HEK293 (cell line): ENCODE data around the gene CDRT15L2.
"Not testable (repeated sequence)": the region's sequence is repeated elsewhere in the genome, so short reads cannot be mapped to it uniquely, and the experiment has no call there.

Experiments
- BCL11B ChIP-seq: fragments of 450-650 bp; formaldehyde crosslinking; IDR thresholded peaks from 2 replicates; pipeline ENCODE4 v1.5.1; 2016; ENCODE audit warnings: low read depth, missing biosample characterization, missing genetic modification characterization
- CTCF ChIP-seq: fragments of 450-650 bp; formaldehyde crosslinking; IDR thresholded peaks from 2 replicates; pipeline ENCODE4 v1.5.1; 2016; ENCODE audit warnings: missing biosample characterization, missing genetic modification characterization
- HOXA7 ChIP-seq: sonication (generic); formaldehyde crosslinking; IDR thresholded peaks from 2 replicates; pipeline ENCODE4 v1.8.1; 2022; ENCODE audit warnings: missing genetic modification reagents, borderline replicate concordance
- KLF9 ChIP-seq: fragments of 450-650 bp; formaldehyde crosslinking; IDR thresholded peaks from 2 replicates; pipeline ENCODE4 v1.5.1; 2016; ENCODE audit warnings: missing biosample characterization, missing genetic modification characterization, low read depth
- ZBTB7A ChIP-seq: fragments of 450-650 bp; formaldehyde crosslinking; IDR thresholded peaks from 2 replicates; pipeline ENCODE4 v1.5.1; 2016; ENCODE audit warnings: low read depth, missing biosample characterization, missing genetic modification characterization
- ZNF629 ChIP-seq: fragments of 450-650 bp; formaldehyde crosslinking; IDR thresholded peaks from 2 replicates; pipeline ENCODE4 v1.5.1; 2017; ENCODE audit warnings: missing biosample characterization, missing genetic modification characterization
- TF ChIP-seq, protein P1 (sequence below): sonication (generic); formaldehyde crosslinking; IDR thresholded peaks from 2 replicates; pipeline ENCODE4 v1.8.1; 2022; ENCODE audit warnings: mild to moderate bottlenecking, moderate library complexity, missing genetic modification reagents

DNA sequence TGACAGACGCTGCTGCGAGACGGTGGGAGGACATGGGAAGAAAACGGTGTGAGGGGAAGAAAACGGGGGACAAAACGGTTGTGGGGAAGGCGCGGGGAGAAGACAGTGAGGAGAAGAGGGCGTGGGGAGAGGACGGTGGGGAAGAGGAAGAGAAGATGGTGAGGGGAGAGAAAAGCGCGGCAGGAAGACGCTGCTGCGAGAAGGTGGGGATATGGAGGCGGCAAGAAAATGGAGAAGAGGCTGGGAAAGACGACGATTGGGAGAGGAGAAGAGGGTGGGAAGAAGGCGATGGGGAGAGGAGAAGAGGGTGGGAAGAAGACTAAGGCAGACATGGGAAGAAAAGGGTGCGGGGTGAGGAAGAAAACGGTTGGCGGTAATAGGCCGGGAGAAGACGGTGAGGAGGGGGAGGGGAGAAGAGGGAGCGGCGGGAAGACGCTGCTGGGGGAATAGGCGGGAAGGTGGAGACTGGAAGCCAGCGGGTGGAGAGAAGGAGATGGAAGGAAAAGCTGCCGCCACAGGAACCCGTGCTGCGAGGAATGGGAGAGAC lies 46.9 kb upstream of the CDRT15L2 start:
- not testable (repeated sequence) for TF ChIP-seq ZBTB7A (tag by site-specific recombination); BCL11B (tag by site-specific recombination); KLF9 (tag by site-specific recombination); CTCF (tag by site-specific recombination); HOXA7 (CRISPR knock-in tag); ZNF629 (tag by site-specific recombination)
- TF ChIP-seq, protein P1, sequence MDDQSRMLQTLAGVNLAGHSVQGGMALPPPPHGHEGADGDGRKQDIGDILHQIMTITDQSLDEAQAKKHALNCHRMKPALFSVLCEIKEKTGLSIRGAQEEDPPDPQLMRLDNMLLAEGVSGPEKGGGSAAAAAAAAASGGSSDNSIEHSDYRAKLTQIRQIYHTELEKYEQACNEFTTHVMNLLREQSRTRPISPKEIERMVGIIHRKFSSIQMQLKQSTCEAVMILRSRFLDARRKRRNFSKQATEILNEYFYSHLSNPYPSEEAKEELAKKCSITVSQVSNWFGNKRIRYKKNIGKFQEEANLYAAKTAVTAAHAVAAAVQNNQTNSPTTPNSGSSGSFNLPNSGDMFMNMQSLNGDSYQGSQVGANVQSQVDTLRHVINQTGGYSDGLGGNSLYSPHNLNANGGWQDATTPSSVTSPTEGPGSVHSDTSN (CRISPR knock-in tag) = not testable (repeated sequence)
